K562 (cell line): ENCODE results near the gene P4HTM.

Experiments
- BRCA1 ChIP-seq, 2 experiments: fragments of 450-650 bp in 1 of 2; sonication (generic) in 1 of 2; formaldehyde crosslinking in 1 of 2; IDR thresholded peaks; 2 replicates each; pipeline versions ENCODE4 v1.5.0 to v1.6.1; 2017 to 2020; ENCODE audit warnings: mild to moderate bottlenecking in 1 of 2, missing genetic modification reagents in 1 of 2
- CTCF ChIP-seq, 3 experiments: IDR thresholded peaks in 2 of 3; conservative IDR thresholded peaks in 1 of 3; 2 replicates each; pipeline ENCODE4 v1.5.1; 2011 to 2012; ENCODE audit warnings: low read length in 3 of 3, mild to moderate bottlenecking in 3 of 3, control low read depth in 2 of 3, improper control_type of control experiment in 1 of 3, inconsistent platforms in 1 of 3, low read depth in 1 of 3, mixed read lengths in 1 of 3, moderate library complexity in 1 of 3; ENCODE audit not compliant: insufficient read depth in 2 of 3
- E2F4 ChIP-seq: sonication (generic); formaldehyde crosslinking; IDR thresholded peaks from 2 replicates; pipeline ENCODE4 v1.8.0; 2022; ENCODE audit warnings: mild to moderate bottlenecking, low read depth, missing genetic modification reagents
- NR2C2 ChIP-seq, 2 experiments: fragments of 200-800 bp in 1 of 2; sonication (Bioruptor generic) in 1 of 2; sonication (generic) in 1 of 2; formaldehyde crosslinking in 1 of 2; IDR thresholded peaks; 2 replicates each; pipeline versions ENCODE4 v1.6.1 to v1.8.0; 2016 to 2022; ENCODE audit warnings: mild to moderate bottlenecking in 1 of 2, missing compliant biosample characterization in 1 of 2, missing genetic modification characterization in 1 of 2, missing genetic modification reagents in 1 of 2
- PHB2 ChIP-seq: fragments of 450-650 bp; IDR thresholded peaks from 2 replicates; pipeline ENCODE4 v1.6.1; 2017; ENCODE audit warnings: low read depth

GRCh38 chr3:48957006-48957705, 32.9 kb upstream of the P4HTM start:
- TF ChIP-seq PHB2 (no peak), CTCF (IDR thresholded peaks at IDR 0.05 in 2 of 3, conservative IDR thresholded peaks at IDR 0.05 in 1 of 3; ENCODE audit: insufficient read depth in 2 of 3, low read depth in 1 of 3, low read length in 3 of 3) (no peak), E2F4 (CRISPR knock-in tag) (no peak), NR2C2 (CRISPR knock-in tag; IDR thresholded peaks at IDR 0.05) (no peak), NR2C2 (tag; IDR thresholded peaks at IDR 0.05) (no peak), BRCA1 (IDR thresholded peaks at IDR 0.05) (no peak), BRCA1 (CRISPR knock-in tag; IDR thresholded peaks at IDR 0.05) (no peak)
